Suprapubic skin (tissue), 4 donors: ENCODE results near the gene ST6GALNAC4. TPM values are rescaled to one million over a fixed set of nuclear protein-coding genes. Genes with fewer than 3 reads are reported as not detected.

Source experiments
- DNase-seq, 2 donors: peaks; one replicate each; pipeline ENCODE4 v3.0.0-alpha.2; 2019; ENCODE audit warnings: low spot score in 2 of 2
- H3K27ac ChIP-seq: fragments of 200-600 bp; sonication (generic); one replicate; pipeline ENCODE4 v1.5.1; 2019
- H3K27me3 ChIP-seq: fragments of 200-600 bp; sonication (generic); one replicate; pipeline ENCODE4 v1.5.1; 2019
- H3K36me3 ChIP-seq: fragments of 200-600 bp; sonication (generic); one replicate; pipeline ENCODE4 v1.5.1; 2019
- H3K4me1 ChIP-seq: fragments of 200-600 bp; sonication (generic); one replicate; pipeline ENCODE4 v1.5.1; 2019
- H3K4me3 ChIP-seq: fragments of 200-600 bp; sonication (generic); one replicate; pipeline ENCODE4 v1.5.1; 2019; ENCODE audit warnings: mild to moderate bottlenecking
- H3K9me3 ChIP-seq: fragments of 200-600 bp; sonication (generic); one replicate; pipeline ENCODE4 v1.5.1; 2019
- CTCF ChIP-seq, 2 donors: fragments of 200-600 bp in 1 of 2; fragments of 450-650 bp in 1 of 2; sonication (generic) in 1 of 2; IDR thresholded peaks; one replicate each; pipeline ENCODE4 v1.5.1; 2016 to 2019; ENCODE audit warnings: antibody characterized with exemption in 2 of 2, mild to moderate bottlenecking in 1 of 2, moderate library complexity in 1 of 2
- EP300 ChIP-seq: sonication (generic); formaldehyde crosslinking; IDR thresholded peaks from one replicate; pipeline ENCODE4 v1.6.1; 2017; ENCODE audit warnings: antibody characterized with exemption
- POLR2A ChIP-seq, 2 donors: fragments of 450-650 bp; IDR thresholded peaks; one replicate each; pipeline ENCODE4 v1.6.1; 2017; ENCODE audit warnings: antibody characterized with exemption in 2 of 2, mild to moderate bottlenecking in 2 of 2, moderate library complexity in 2 of 2
- POLR2AphosphoS5 ChIP-seq, 3 donors: sonication (generic); formaldehyde crosslinking; IDR thresholded peaks; one replicate each; pipeline ENCODE4 v1.6.1; 2017; ENCODE audit warnings: antibody characterized with exemption in 3 of 3
- WGBS: methylation state at CpG from one replicate; pipeline ENCODE4 v1.1.5; 2018; 5-methylcytosine and 5-hydroxymethylcytosine counted together
- total RNA-seq, 4 donors: library from RNA; depleted of rRNA; stranded (reverse); fragments of >200 nt; gene quantifications; one replicate each; pipeline ENCODE4 v1.1.0, GENCODE V29; 2016

ST6GALNAC4 gene
- total RNA-seq, 4 donors from 2014 or later = 14.6 to 25.2 (median 20.2) TPM

DNA sequence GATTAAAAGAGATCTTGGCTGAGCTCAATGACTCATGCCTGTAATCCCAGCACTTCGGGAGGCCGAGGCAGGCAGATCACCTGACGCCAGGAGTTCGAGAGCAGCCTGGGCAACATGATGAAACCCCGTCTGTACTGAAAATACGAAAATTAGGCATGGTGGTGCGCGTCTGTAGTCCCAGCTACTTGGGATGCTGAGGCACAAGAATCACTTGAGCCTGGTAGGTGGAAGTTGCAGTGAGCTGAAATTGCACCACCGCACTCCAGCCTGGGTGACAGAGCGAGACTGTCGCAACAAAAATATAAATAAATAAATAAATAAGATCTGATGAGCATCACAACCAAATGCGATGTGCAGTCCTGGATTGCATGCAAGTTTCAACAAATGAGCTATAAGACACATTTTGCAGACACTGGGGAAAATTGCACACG, 53.6 kb downstream of the ST6GALNAC4 start:
- TF ChIP-seq CTCF (IDR thresholded peaks at IDR 0.05) (no peak), POLR2A (IDR thresholded peaks at IDR 0.05) (no peak), POLR2AphosphoS5 (IDR thresholded peaks at IDR 0.05) (no peak), EP300 (no peak)
- H3K27ac ChIP-seq = no peak overlapping the region

DNA sequence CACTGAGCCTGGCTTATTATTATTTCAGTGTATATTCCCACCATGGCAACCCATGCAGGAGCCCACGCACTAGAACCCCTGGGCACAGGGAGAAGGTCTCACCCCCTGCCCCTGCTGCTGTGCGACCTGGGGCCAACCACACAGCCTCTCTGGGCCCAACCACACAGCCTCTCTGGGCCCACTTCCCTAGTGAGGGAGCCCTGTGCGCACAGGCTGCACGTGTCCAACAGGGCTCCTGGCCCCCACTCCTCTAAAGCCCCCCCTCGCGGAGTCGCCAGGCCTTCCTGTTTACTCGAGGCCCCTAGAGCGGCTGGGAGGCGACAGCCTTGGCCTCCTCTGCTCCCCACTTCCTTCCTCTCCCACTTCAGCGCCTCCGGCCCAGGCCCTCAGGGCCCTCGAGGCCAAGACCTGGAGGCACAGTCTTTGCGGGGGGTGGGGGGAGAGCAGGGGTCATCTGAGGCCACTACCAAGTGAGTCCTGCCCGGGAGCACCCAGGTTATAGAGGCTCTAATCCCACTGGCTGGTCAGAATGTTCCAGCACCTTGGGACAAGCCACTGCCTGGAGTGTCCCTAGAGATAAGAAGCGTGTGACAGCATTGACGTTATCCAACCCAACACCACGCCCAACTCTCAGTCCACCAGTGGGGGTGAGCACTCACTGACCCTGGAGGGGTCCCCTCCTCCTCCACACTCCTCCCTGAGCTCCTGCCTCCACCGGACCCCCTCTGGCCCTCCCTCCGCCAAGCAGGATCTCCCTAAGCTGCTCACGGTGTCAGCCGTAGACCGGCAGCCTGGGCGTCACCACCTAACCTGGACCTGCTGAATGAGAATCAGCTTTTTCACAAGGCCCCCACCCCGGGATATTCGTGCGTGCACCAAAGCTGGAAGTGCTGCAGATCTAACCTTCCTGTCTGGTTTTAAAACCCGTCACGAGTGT, 54.5 kb downstream of the ST6GALNAC4 start:
- H3K9me3 ChIP-seq = no peaks in the 10 kb centered on the region
- peaks cover 1% of the 10 kb centered on the region for H3K36me3 ChIP-seq
- H3K27me3 ChIP-seq = no peaks in the 10 kb centered on the region
- no peak for TF ChIP-seq POLR2AphosphoS5 (IDR thresholded peaks at IDR 0.05)
- TF ChIP-seq POLR2A (IDR thresholded peaks at IDR 0.05) = no peak
- TF ChIP-seq EP300 = no peak
- TF ChIP-seq CTCF (IDR thresholded peaks at IDR 0.05) = no peak
- peak in 1 of 2 donors; percentile 80 for DNase-seq
- no peak overlapping the region for H3K4me3 ChIP-seq
- 61% methylated on average over 22 of the region's 29 CpGs for WGBS
- H3K4me1 ChIP-seq = peaks cover 29% of the 10 kb centered on the region
- H3K27ac ChIP-seq = peak overlapping the region; percentile 10

More for the DNA sequence above, 53.6 kb downstream of the ST6GALNAC4 start:
- H3K4me1 ChIP-seq = peaks cover 21% of the 10 kb centered on the region
- H3K9me3 ChIP-seq = no peaks in the 10 kb centered on the region
- no peaks in the 10 kb centered on the region for H3K27me3 ChIP-seq
- no peak for DNase-seq
- H3K4me3 ChIP-seq = no peak overlapping the region
- H3K36me3 ChIP-seq = peaks cover 10% of the 10 kb centered on the region
- 85% methylated on average over 13 of the region's 13 CpGs for WGBS

DNA sequence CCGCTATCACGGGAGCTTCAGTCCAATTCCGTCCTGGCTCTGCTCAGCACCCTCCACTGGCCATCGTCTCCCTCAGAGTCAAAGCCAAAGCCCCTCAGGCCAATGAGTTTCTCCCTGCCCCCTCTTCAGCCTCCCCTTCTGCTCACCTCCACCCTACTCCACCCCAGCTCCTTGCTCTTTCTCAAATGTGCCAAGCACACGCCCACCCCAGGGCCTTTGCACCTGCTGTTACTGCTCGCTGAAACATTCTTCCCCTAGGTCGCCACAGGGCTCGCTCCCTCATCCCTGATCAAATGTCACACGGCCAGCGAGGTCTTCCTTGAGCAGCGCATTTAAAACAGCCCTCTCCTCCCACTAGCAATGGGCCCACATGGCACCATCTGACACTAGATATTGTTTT, 56.1 kb downstream of the ST6GALNAC4 start:
- DNase-seq = no peak
- Histone ChIP-seq H3K4me3 (no peak overlapping the region), H3K36me3 (no peaks in the 10 kb centered on the region), H3K9me3 (no peaks in the 10 kb centered on the region), H3K27ac (no peak overlapping the region), H3K4me1 (peaks cover 35% of the 10 kb centered on the region), H3K27me3 (no peaks in the 10 kb centered on the region)
- TF ChIP-seq CTCF (IDR thresholded peaks at IDR 0.05) = no peak
- WGBS = 94% methylated on average over 11 of the region's 11 CpGs

DNA sequence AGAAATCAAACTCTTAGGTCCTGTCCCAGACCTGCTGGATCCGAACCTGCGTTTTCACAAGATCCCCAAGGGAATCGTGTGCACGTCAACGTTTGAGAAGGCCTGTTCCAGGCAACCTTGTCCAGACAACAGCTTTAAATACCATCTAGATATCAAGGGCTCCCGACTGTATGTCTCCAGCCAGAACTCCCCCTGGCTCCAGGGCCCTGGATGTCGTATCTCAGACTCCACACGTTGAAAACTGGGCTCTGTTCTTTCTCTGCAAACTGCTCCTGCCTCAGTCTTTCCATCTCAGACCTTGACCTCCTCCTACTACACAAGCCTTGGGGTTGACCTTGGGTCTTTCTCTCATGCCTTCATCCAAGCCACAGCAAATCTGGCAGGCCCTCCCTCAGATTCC, 56.6 kb downstream of the ST6GALNAC4 start:
- no peaks in the 10 kb centered on the region for H3K36me3 ChIP-seq
- H3K27me3 ChIP-seq = no peaks in the 10 kb centered on the region
- no peak for DNase-seq
- H3K4me3 ChIP-seq = no peak overlapping the region
- no peaks in the 10 kb centered on the region for H3K9me3 ChIP-seq
- H3K27ac ChIP-seq = no peak overlapping the region
- 66% methylated on average over 8 of the region's 8 CpGs for WGBS
- TF ChIP-seq EP300 = no peak
- TF ChIP-seq POLR2AphosphoS5 (IDR thresholded peaks at IDR 0.05) = no peak
- no peak for TF ChIP-seq CTCF (IDR thresholded peaks at IDR 0.05)
- no peak for TF ChIP-seq POLR2A (IDR thresholded peaks at IDR 0.05)
- peaks cover 35% of the 10 kb centered on the region for H3K4me1 ChIP-seq

- Histone ChIP-seq H3K27ac (no peak overlapping the region), H3K4me1 (peaks cover 48% of the 10 kb centered on the region), H3K9me3 (no peaks in the 10 kb centered on the region), H3K4me3 (no peak overlapping the region), H3K27me3 (no peaks in the 10 kb centered on the region), H3K36me3 (no peaks in the 10 kb centered on the region)
- peak in 1 of 2 donors; percentile 72 for DNase-seq
- WGBS = 51% methylated on average over 9 of the region's 12 CpGs
- TF ChIP-seq CTCF (IDR thresholded peaks at IDR 0.05) = no peak
- no peak for TF ChIP-seq POLR2AphosphoS5 (IDR thresholded peaks at IDR 0.05)
- no peak for TF ChIP-seq EP300
- no peak for TF ChIP-seq POLR2A (IDR thresholded peaks at IDR 0.05)
These were observed 58.8 kb downstream of the ST6GALNAC4 start for GRCh38 chr9:127858041-127858512.
